Loucy (cell line): ENCODE measurements around the gene ADAMTS2.

ENCODE experiments used
- EZH2phosphoT487 ChIP-seq: fragments of 200-600 bp; IDR thresholded peaks from 2 replicates; pipeline ENCODE4 v1.6.1; 2018; ENCODE audit warnings: antibody characterized with exemption, mild to moderate bottlenecking, moderate library complexity, borderline replicate concordance
- TF ChIP-seq, protein P1 (sequence below): fragments of 200-600 bp; sonication (generic); conservative IDR thresholded peaks from 2 replicates; pipeline ENCODE4 v1.5.1; 2014; ENCODE audit warnings: mild to moderate bottlenecking, antibody characterized with exemption, low read length

DNA sequence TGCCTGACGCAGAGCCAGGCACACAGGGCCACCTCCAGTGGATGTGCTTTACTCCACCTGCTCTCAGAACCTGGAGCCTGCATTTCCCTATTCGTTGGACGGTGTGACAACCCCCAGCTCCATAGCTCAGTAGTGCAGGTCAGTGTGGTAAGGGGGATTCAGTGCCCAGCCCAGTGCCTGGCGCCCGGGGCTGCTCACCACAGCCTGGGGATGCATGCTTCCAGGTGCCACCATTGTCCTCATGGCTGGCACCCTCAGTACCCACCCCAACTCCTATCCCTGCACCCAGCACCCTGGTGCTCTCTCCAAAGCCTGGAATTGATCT lies 32.8 kb upstream of the ADAMTS2 start:
- TF ChIP-seq, protein P1, sequence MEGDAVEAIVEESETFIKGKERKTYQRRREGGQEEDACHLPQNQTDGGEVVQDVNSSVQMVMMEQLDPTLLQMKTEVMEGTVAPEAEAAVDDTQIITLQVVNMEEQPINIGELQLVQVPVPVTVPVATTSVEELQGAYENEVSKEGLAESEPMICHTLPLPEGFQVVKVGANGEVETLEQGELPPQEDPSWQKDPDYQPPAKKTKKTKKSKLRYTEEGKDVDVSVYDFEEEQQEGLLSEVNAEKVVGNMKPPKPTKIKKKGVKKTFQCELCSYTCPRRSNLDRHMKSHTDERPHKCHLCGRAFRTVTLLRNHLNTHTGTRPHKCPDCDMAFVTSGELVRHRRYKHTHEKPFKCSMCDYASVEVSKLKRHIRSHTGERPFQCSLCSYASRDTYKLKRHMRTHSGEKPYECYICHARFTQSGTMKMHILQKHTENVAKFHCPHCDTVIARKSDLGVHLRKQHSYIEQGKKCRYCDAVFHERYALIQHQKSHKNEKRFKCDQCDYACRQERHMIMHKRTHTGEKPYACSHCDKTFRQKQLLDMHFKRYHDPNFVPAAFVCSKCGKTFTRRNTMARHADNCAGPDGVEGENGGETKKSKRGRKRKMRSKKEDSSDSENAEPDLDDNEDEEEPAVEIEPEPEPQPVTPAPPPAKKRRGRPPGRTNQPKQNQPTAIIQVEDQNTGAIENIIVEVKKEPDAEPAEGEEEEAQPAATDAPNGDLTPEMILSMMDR, result no peak
- no peak for TF ChIP-seq EZH2phosphoT487
